Colonic mucosa (tissue), 4 donors: ENCODE measurements around the gene ENTPD1. TPM values are rescaled to one million over a fixed set of nuclear protein-coding genes. Genes with fewer than 3 reads are reported as not detected.
"Not testable (repeated sequence)": the region's sequence is repeated elsewhere in the genome, so short reads cannot be mapped to it uniquely, and the experiment has no call there.

Experiments
- DNase-seq: peaks from one replicate; pipeline ENCODE4 v3.0.0-alpha.2; 2020
- H3K27ac ChIP-seq: fragments of 200-600 bp; one replicate; pipeline ENCODE4 v1.8.0; 2021
- H3K27me3 ChIP-seq: fragments of 200-600 bp; one replicate; pipeline ENCODE4 v1.8.0; 2021
- H3K36me3 ChIP-seq: fragments of 200-600 bp; one replicate; pipeline ENCODE4 v1.8.0; 2021
- H3K4me1 ChIP-seq: fragments of 200-600 bp; one replicate; pipeline ENCODE4 v1.8.0; 2021; ENCODE audit warnings: mild to moderate bottlenecking
- H3K4me3 ChIP-seq: fragments of 200-600 bp; one replicate; pipeline ENCODE4 v1.8.0; 2021
- H3K9ac ChIP-seq, 2 donors: one replicate each; pipeline ENCODE4 v1.7.0; 2013; ENCODE audit warnings: control low read depth in 2 of 2, low read depth in 2 of 2, low read length in 2 of 2
- H3K9me3 ChIP-seq: fragments of 200-600 bp; one replicate; pipeline ENCODE4 v1.8.0; 2021
- CTCF ChIP-seq: fragments of 200-600 bp; IDR thresholded peaks from one replicate; pipeline ENCODE4 v1.8.0; 2022; ENCODE audit warnings: antibody characterized with exemption, mild to moderate bottlenecking
- intact Hi-C: fragments of 100-400 bp; cut with DNase I; formaldehyde crosslinking; loops from one replicate; pipeline ENCODE4 v1.14.1; 2022
- total RNA-seq, 2 donors: library from RNA; stranded (reverse); fragmentation: NEBNext Ultra II Directional in 1 of 2; extraction: Animal tissue kit (Norgen Biotek cat#: 25700) in 1 of 2; gene quantifications; one replicate each; pipeline ENCODE4 v1.2.1, GENCODE V29; 2021
- donor health status: healthy.
- donor health status: DM: no; HTN: no; CAD: no.
- donor health status: DM: no; HTN: no; CAD: no.

ENTPD1 gene
- total RNA-seq, 2 donors from 2014 or later: 4.5 to 10.8 TPM

GRCh38 chr10:95798096-95798855 lies 42.3 kb downstream of the ENTPD1 start:
- Histone ChIP-seq H3K36me3 (no peaks in the 10 kb centered on the region), H3K27ac (no peak overlapping the region), H3K4me3 (no peak overlapping the region), H3K4me1 (no peaks in the 10 kb centered on the region), H3K27me3 (no peaks in the 10 kb centered on the region), H3K9ac (no peak overlapping the region), H3K9me3 (no peaks in the 10 kb centered on the region)
- DNase-seq: no peak
- intact Hi-C loops: no loop called here
- no peak for TF ChIP-seq CTCF

- H3K36me3 ChIP-seq, H3K27me3 ChIP-seq, H3K27ac ChIP-seq, H3K4me3 ChIP-seq, H3K4me1 ChIP-seq, H3K9me3 ChIP-seq, H3K9ac ChIP-seq, intact Hi-C loops, DNase-seq: not testable (repeated sequence)
Observed at GRCh38 chr10:95800286-95800685, 44.3 kb downstream of the ENTPD1 start.

- H3K4me1 ChIP-seq, H3K27ac ChIP-seq: not testable (repeated sequence)
Observed at GRCh38 chr10:95806687-95807380, 50.9 kb downstream of the ENTPD1 start.

GRCh38 chr10:95808705-95809308 lies 52.8 kb downstream of the ENTPD1 start:
- H3K4me1 ChIP-seq, DNase-seq, H3K9me3 ChIP-seq, H3K4me3 ChIP-seq, intact Hi-C loops, H3K36me3 ChIP-seq, H3K9ac ChIP-seq, H3K27ac ChIP-seq, H3K27me3 ChIP-seq: not testable (repeated sequence)

More at GRCh38 chr10:95806687-95807380, 50.9 kb downstream of the ENTPD1 start:
- intact Hi-C loops, H3K4me3 ChIP-seq, DNase-seq, H3K9ac ChIP-seq, H3K27me3 ChIP-seq, H3K9me3 ChIP-seq, H3K36me3 ChIP-seq: not testable (repeated sequence)

GRCh38 chr10:95809370-95810197 lies 53.6 kb downstream of the ENTPD1 start:
- no peak for TF ChIP-seq CTCF
- no peak overlapping the region for H3K4me3 ChIP-seq
- H3K36me3 ChIP-seq: no peaks in the 10 kb centered on the region
- no peak overlapping the region for H3K9ac ChIP-seq
- no peak overlapping the region for H3K27ac ChIP-seq
- intact Hi-C loops: no loop called here
- H3K4me1 ChIP-seq: no peaks in the 10 kb centered on the region
- no peaks in the 10 kb centered on the region for H3K9me3 ChIP-seq
- no peak for DNase-seq
- no peaks in the 10 kb centered on the region for H3K27me3 ChIP-seq

GRCh38 chr10:95810198-95810976 lies 54.4 kb downstream of the ENTPD1 start:
- no peak for TF ChIP-seq CTCF
- Histone ChIP-seq H3K27ac (no peak overlapping the region), H3K27me3 (no peaks in the 10 kb centered on the region), H3K9me3 (no peaks in the 10 kb centered on the region), H3K9ac (no peak overlapping the region), H3K4me3 (no peak overlapping the region), H3K4me1 (no peaks in the 10 kb centered on the region), H3K36me3 (no peaks in the 10 kb centered on the region)
- no peak for DNase-seq
- intact Hi-C loops: no loop called here
